Body of pancreas (tissue), 4 donors: Measurements from ENCODE around the gene CANT1.

Experiments used
- CTCF ChIP-seq, 7 experiments: fragments of 450-650 bp in 4 of 7; fragments of 200-600 bp in 3 of 7; sonication (generic) in 3 of 7; IDR thresholded peaks; one replicate each; pipeline ENCODE4 v1.5.1; 2016 to 2019; ENCODE audit warnings: antibody characterized with exemption in 7 of 7
- POLR2A ChIP-seq, 3 donors: fragments of 450-650 bp; IDR thresholded peaks; one replicate each; pipeline ENCODE4 v1.6.1; 2016; ENCODE audit warnings: antibody characterized with exemption in 3 of 3, mild to moderate bottlenecking in 2 of 3

GRCh38 chr17:78985395-78985794 lies 24.2 kb downstream of the CANT1 start:
- TF ChIP-seq CTCF (IDR thresholded peaks at IDR 0.05) (no peak), POLR2A (IDR thresholded peaks at IDR 0.05) (no peak)
